ENCODE measurements around the gene PER1. TPM values are rescaled to one million over a fixed set of nuclear protein-coding genes. Genes with fewer than 3 reads are reported as not detected.

PER1 gene
- total RNA-seq, 1 experiment from 2014 or later: 36.5 TPM

GRCh38 chr17:8120520-8121406, 31.4 kb downstream of the PER1 start:
- H4K20me1 ChIP-seq (ENCODE audit: control insufficient read depth, insufficient read depth, insufficient read length): no peaks in the 10 kb centered on the region
- H2BK12ac ChIP-seq (ENCODE audit: insufficient read length, low read depth, low read length): no peak overlapping the region
- no peak overlapping the region for H3K23ac ChIP-seq (ENCODE audit: insufficient read length, low read depth, low read length)
- DNase-seq: peak; percentile 97
- no peaks in the 10 kb centered on the region for H3K9me3 ChIP-seq (ENCODE audit: control insufficient read depth, low read depth, low read length)
- H3K56ac ChIP-seq (ENCODE audit: insufficient read length, low read depth, low read length): no peak overlapping the region
- H3K27me3 ChIP-seq (ENCODE audit: insufficient read depth, low read length): peaks cover 43% of the 10 kb centered on the region
- H3K4me1 ChIP-seq (ENCODE audit: insufficient read depth, low read length): no peaks in the 10 kb centered on the region; the same call in 1 of the 2 replicates
- H3K27ac Mint-ChIP-seq: peak overlapping the region; percentile 28 to 96 (median 82); a peak in 5 of 7 replicates
- H3K18ac ChIP-seq (ENCODE audit: insufficient read length, low read depth, low read length): no peak overlapping the region
- peak overlapping the region; percentile 52 for H3K4me2 ChIP-seq (ENCODE audit: insufficient read depth, insufficient read length, low read length)
- no peak overlapping the region for H4K91ac ChIP-seq (ENCODE audit: insufficient read length, low read depth, low read length)
- peaks cover 56% of the 10 kb centered on the region for H3K23me2 ChIP-seq (ENCODE audit: insufficient read length, low read depth, low read length, poor library complexity, severe bottlenecking)
- H3K36me3 Mint-ChIP-seq (ENCODE audit: insufficient read depth in 1 of 3, low read depth in 3 of 3): no peaks in the 10 kb centered on the region; a peak in 2 of 7 replicates
- H4K8ac ChIP-seq (replicated peaks; ENCODE audit: insufficient read length, low read depth, low read length): no peak overlapping the region
- H2BK5ac ChIP-seq (ENCODE audit: insufficient read length, low read length): no peak overlapping the region
- H3K4ac ChIP-seq (ENCODE audit: low read depth, low read length): no peak overlapping the region
- H3K27me3 Mint-ChIP-seq (ENCODE audit: low read depth): peaks cover 85% of the 10 kb centered on the region
- H3K9ac ChIP-seq (ENCODE audit: extremely low read depth, insufficient read length, low read length): peak overlapping the region; percentile 39
- H4K5ac ChIP-seq (ENCODE audit: insufficient read length, low read depth, low read length): no peak overlapping the region
- H3K79me2 ChIP-seq (ENCODE audit: insufficient read depth, low read length): no peaks in the 10 kb centered on the region
- no peak overlapping the region for H2BK120ac ChIP-seq (ENCODE audit: low read depth, low read length, poor library complexity, severe bottlenecking)
- H2BK20ac ChIP-seq (ENCODE audit: low read depth, low read length, poor library complexity, severe bottlenecking): no peak overlapping the region
- H3K14ac ChIP-seq (ENCODE audit: insufficient read depth, low read length): no peak overlapping the region
- H2BK15ac ChIP-seq (ENCODE audit: low read depth, low read length): no peak overlapping the region
- H2AK5ac ChIP-seq (ENCODE audit: insufficient read length, low read length): no peak overlapping the region
- no peaks in the 10 kb centered on the region for H3K79me1 ChIP-seq (ENCODE audit: insufficient read depth, low read depth, low read length, poor library complexity, severe bottlenecking)
- H3T11ph ChIP-seq (ENCODE audit: low read length): no peak overlapping the region
- peak overlapping the region; percentile 91 to 93 for H3K4me3 Mint-ChIP-seq
- no peak overlapping the region for H3K27ac ChIP-seq (ENCODE audit: insufficient read length, low read depth, low read length)
- no peak overlapping the region for H2AFZ ChIP-seq (ENCODE audit: low read length)
- peaks cover 35 to 42% of the 10 kb centered on the region in 2 experiments for H3K4me1 Mint-ChIP-seq
- peaks cover 4 to 8% of the 10 kb centered on the region in 2 experiments; a peak in 3 of 5 replicates for H3K9me3 Mint-ChIP-seq
- peak; percentile 63 for TF ChIP-seq CTCF (conservative IDR thresholded peaks at IDR 0.05)
- WGBS (ENCODE audit: extremely low coverage, insufficient read length, low lambda C conversion rate): no CpG with 5 or more reads among the region's 40 CpGs
